IPS-11a (cell line): Measurements from ENCODE around the gene H6PD.
A peak's percentile ranks its signal among the peaks of the same experiment; 100 is the strongest.

ENCODE experiments used
- H3K4me3 ChIP-seq: one replicate; pipeline ENCODE4 v1.5.1; 2013; ENCODE audit warnings: low read depth, low read length, control low read depth

H6PD gene

DNA sequence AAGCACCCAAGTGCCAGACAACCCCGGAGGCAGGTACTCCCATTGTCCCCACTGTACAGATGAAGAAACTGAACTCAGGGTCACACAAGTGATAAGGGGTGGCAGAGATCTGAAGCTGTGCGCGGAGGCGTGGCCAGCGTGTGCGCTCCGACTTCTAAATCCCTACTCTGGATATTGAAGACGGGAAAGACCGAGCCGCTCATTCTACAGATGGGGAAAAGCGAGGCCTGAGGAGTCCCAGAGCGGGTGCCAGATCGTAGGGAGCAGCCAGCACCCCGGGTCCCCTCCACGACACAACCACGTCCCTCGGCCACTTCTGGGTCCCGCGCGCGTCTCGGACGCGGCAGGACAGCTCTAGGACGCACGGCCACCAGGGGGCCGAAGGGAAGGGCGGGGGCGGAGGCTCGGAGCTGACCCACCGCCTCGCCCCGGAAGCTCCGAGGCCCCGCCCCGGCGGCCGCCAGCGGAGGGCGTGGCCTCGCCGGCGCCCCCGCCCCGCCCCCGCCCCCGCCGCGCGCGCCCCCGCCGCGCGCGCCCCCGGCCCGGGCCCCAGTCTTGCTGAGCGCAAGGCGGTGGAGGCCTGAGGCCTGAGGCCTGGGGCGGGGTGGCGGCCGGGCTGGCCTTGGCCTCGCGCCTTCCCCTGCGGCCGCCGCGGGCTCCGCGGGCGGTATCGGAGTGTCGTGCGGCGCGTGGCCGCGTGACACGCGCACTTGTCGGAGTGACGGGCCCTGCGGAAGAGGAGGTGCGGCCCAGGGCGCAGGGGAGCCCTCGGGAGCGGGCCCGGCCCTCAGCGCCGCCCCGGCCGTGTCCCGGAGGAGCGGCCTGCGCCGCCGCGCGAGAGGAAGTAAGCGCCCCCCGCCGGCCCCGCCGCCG, at the start of gene H6PD:
Gene H6PD (plus strand): TSS at position 552 of the 873 bp plus-strand sequence. CDS start 10,161 bp downstream, outside the sequence.
- peak within 1 kb of the TSS; percentile 66 for H3K4me3 ChIP-seq

GRCh38 chr1:9186082-9186859, 48.3 kb upstream of the H6PD start:
- H3K4me3 ChIP-seq, result no peak overlapping the region

DNA sequence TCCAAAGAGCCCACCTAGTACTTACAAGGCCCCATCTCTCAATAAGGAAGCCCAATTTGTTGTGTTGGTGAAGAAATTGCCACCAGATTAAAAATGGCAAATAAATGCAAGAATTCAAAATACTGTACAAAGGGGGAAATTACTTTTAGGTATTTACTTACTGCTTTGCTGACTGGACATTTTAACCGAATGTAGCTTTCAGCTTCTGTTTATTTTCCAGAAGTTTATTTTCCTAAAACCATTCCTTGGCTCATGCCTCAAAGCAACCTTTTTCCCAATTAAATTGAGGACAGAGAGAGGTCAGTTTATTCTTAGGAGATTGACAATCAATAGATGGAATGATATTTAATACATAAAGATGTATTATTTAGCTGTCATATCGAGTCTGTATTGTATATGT, 47.6 kb upstream of the H6PD start:
- no peak overlapping the region for H3K4me3 ChIP-seq

- no peak overlapping the region for H3K4me3 ChIP-seq
Measured at GRCh38 chr1:9190234-9190633, 44.3 kb upstream of the H6PD start.

GRCh38 chr1:9191231-9191630, 43.3 kb upstream of the H6PD start:
- H3K4me3 ChIP-seq, result no peak overlapping the region

- no peak overlapping the region for H3K4me3 ChIP-seq
Measured at GRCh38 chr1:9192578-9193232, 41.9 kb upstream of the H6PD start.

DNA sequence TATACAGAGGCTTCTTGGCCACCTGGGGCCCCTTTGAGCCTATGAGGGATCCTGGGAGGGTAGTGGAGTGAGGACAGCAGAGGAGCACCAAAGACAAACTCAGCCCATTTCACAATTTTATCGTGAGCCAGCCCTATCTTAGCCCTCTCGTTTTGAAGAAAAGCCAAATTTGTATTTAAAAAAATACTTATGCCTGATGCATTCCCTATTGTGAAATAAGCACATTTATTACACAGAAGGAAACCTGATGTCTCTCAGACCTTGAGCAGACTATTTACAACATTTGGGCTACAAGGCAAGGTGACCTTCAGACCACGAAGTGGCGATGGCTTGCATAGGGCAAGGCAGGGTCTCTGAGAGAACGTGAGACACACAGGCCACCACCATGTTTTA, 41.3 kb upstream of the H6PD start:
- H3K4me3 ChIP-seq, result no peak overlapping the region

- H3K4me3 ChIP-seq, result no peak overlapping the region
Measured at GRCh38 chr1:9194024-9194423, 40.5 kb upstream of the H6PD start.

- H3K4me3 ChIP-seq, result no peak overlapping the region
Measured at GRCh38 chr1:9195651-9196050, 38.9 kb upstream of the H6PD start.

DNA sequence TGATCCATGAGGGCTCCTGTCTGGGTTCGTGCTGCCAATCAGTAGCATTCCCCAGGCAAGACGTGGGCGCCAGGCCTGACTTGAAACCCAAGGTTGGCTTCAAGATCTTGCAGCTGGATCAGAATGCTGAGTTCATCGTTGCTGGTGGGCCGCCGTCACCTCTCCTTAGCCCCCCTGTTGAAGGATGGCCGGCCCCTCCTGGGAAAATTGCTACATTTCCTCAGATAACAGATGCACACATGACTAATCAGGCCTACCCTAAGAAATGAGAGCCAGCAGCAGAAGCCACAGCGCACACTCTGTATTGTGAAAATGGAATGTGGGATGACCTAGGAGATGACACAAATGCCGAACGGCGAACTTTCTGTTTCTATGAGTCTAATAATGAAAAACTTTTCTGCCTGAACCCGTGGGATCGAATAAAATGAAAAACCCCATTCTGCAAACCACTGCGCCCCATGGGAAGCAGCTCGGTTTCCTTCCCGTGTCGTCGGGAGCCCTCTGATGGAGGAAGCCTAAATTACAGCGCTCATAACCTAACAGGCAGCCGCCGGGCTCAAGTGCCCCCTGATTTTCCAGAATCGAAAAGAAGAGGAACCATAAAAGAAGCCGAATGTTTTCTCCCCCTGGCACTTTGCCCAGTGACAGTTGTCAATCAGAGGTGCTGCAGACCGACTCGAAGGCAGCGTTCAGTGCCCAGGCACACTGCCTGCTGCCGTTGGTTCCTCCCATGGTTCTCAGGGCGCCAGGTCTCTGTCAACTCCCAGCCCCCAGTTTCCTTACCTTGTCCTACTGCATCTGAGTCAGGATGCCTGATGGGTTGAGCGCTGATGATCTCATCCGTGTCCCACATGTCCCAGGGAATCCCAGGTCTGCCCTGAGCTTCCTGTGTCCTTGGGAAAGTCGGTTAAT, 38.2 kb upstream of the H6PD start:
- no peak overlapping the region for H3K4me3 ChIP-seq

DNA sequence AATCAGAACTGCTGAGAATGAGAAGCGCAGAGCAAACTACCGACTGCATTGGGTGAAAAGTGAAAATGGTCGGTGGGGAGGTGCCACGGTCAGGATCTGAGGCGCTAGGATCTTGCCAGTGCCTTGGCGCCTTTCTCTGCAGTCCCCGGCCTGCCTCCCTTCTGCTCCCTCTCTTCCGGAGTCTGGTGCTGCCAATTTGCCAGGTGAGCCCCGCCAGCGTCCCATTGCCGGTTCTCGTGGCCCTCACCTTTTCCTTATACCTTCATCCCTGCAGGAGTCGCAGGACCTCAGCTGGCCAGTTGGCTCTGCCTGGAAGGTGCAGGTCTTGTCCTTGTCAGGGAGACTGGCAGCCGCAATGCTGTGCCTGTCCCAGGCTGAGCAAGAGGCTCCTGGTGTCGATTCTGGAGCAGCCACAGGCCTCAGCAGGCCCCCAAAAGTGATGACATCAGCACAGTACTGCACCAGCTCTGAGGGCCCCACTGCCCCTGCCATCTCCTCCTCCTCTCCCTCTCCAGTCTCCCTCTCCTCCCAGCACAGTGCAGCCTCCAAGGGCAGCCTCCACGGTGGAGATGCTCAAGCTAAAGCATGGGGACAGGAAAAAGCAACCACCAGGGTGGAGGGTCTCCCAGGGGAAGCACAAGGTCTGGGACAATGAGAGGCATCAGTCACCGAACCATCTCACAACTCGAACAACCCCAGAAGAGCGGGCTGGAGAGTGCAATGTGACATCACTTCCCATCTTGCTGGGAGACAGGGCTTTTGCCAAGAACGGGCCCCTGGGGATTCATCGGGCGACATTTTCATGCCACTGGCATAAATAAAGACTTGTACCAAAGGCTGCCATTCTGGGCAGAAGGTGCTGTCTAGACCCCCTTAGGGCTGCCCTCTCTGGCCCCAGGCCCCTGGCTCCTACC, 37.1 kb upstream of the H6PD start:
- no peak overlapping the region for H3K4me3 ChIP-seq

DNA sequence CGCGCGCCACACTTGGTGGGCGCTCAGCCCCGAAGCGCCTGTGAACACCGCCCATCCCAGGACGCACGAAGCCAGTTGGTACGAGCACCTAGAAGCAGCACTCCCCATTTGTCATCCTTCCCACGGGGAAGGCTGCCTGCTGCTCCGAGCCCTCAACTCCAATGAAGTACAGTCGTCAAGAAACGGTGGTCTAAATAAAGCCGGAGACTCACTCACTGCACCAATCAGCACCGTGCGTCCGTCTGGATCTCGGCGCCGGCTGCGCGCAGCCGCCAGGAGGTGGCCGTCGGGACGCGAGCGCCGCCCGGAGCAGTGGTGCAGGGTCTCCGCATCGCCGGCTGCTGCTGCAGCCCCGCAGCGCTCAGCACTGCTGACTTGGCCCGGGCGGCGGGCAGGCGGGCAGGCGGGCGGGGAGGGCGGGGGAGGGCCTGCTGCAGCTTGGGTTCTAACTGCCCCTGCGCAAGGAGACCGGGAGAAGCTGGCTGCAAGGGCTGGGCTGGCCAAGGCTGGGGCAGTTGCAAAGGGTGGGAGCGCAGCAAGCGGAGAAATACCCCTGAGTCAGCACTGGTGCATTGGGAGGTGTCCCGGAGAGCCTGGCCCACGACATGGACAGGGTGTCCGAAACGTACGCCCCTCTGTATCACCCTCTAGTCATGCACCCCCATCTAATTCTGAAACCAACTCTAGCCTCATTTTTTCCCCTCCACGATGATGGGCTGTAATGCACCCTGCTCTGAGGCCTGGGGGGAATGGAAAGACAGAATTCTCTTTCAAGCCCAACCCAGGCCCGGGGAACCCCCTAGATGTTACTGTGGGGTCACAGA, 35.8 kb upstream of the H6PD start:
- no peak overlapping the region for H3K4me3 ChIP-seq

- H3K4me3 ChIP-seq, result no peak overlapping the region
Measured at GRCh38 chr1:9200441-9200840, 34.1 kb upstream of the H6PD start.

GRCh38 chr1:9201401-9202239, 33.0 kb upstream of the H6PD start:
- peak overlapping the region; percentile 2 for H3K4me3 ChIP-seq

- no peak overlapping the region for H3K4me3 ChIP-seq
Measured at GRCh38 chr1:9202240-9202870, 32.2 kb upstream of the H6PD start.

- H3K4me3 ChIP-seq, result no peak overlapping the region
Measured at GRCh38 chr1:9203511-9203982, 31.0 kb upstream of the H6PD start.

GRCh38 chr1:9204156-9204720, 30.3 kb upstream of the H6PD start:
- no peak overlapping the region for H3K4me3 ChIP-seq
